HepG2 (cell line): ENCODE data around the gene UAP1L1. TPM values are rescaled to one million over a fixed set of nuclear protein-coding genes. Genes with fewer than 3 reads are reported as not detected.

ENCODE experiments used
- KAT2B ChIP-seq: fragments of 150-350 bp; IDR thresholded peaks from 2 replicates; pipeline ENCODE4 v1.6.1; 2014; ENCODE audit warnings: low read depth, low read length, borderline replicate concordance
- KDM2A ChIP-seq: sonication (generic); formaldehyde crosslinking; IDR thresholded peaks from 2 replicates; pipeline ENCODE4 v1.4.0; 2020; ENCODE audit warnings: low read depth, missing genetic modification reagents, borderline replicate concordance
- RBFOX2 ChIP-seq: fragments of 200-400 bp; formaldehyde crosslinking; IDR thresholded peaks from 2 replicates; pipeline ENCODE4 v1.6.1; 2017; ENCODE audit warnings: low read depth, mild to moderate bottlenecking, low read length
- SNAPC5 ChIP-seq: sonication (generic); formaldehyde crosslinking; IDR thresholded peaks from 2 replicates; pipeline ENCODE4 v1.8.1; 2023; ENCODE audit warnings: mild to moderate bottlenecking, missing genetic modification reagents, borderline replicate concordance
- SP4 ChIP-seq: sonication (generic); formaldehyde crosslinking; IDR thresholded peaks from 2 replicates; pipeline ENCODE4 v1.8.1; 2023; ENCODE audit warnings: mild to moderate bottlenecking, missing genetic modification reagents
- SSRP1 ChIP-seq: IDR thresholded peaks from 2 replicates; pipeline ENCODE4 v1.6.1; 2016; ENCODE audit warnings: control low read depth
- STAG1 ChIP-seq: sonication (generic); formaldehyde crosslinking; IDR thresholded peaks from 2 replicates; pipeline ENCODE4 v1.4.0; 2020; ENCODE audit warnings: missing genetic modification reagents
- TARDBP ChIP-seq: sonication (generic); formaldehyde crosslinking; IDR thresholded peaks from 2 replicates; pipeline ENCODE4 v1.8.0; 2022; ENCODE audit warnings: mild to moderate bottlenecking, missing genetic modification reagents
- TCF7L2 ChIP-seq: IDR thresholded peaks from 2 replicates; pipeline ENCODE4 v1.6.1; 2011; ENCODE audit warnings: mild to moderate bottlenecking, low read depth, low read length, moderate library complexity
- U2AF1 ChIP-seq: fragments of 200-400 bp; formaldehyde crosslinking; optimal IDR thresholded peaks from 2 replicates; pipeline ENCODE3; 2017; ENCODE audit warnings: mild to moderate bottlenecking, low read depth, low read length
- ZBTB1 ChIP-seq: sonication (generic); formaldehyde crosslinking; IDR thresholded peaks from 2 replicates; pipeline ENCODE4 v1.4.0; 2020; ENCODE audit warnings: missing genetic modification reagents, borderline replicate concordance
- ZBTB2 ChIP-seq: sonication (generic); formaldehyde crosslinking; IDR thresholded peaks from 2 replicates; pipeline ENCODE4 v1.8.0; 2022; ENCODE audit warnings: low read depth, missing genetic modification reagents
- ZBTB21 ChIP-seq: sonication (generic); formaldehyde crosslinking; IDR thresholded peaks from 2 replicates; pipeline ENCODE4 v1.4.0; 2020; ENCODE audit warnings: missing genetic modification reagents
- ZNF280B ChIP-seq: sonication (generic); formaldehyde crosslinking; IDR thresholded peaks from 2 replicates; pipeline ENCODE4 v1.5.0; 2020; ENCODE audit warnings: missing genetic modification reagents, mild to moderate bottlenecking, borderline replicate concordance
- ZNF329 ChIP-seq: sonication (generic); formaldehyde crosslinking; IDR thresholded peaks from 2 replicates; pipeline ENCODE4 v1.9.0; 2021; ENCODE audit warnings: low read depth, mild to moderate bottlenecking, missing genetic modification reagents
- ZNF33B ChIP-seq: sonication (generic); formaldehyde crosslinking; IDR thresholded peaks from 2 replicates; pipeline ENCODE4 v1.5.1; 2020; ENCODE audit warnings: mild to moderate bottlenecking, missing genetic modification reagents
- ZNF430 ChIP-seq: sonication (generic); formaldehyde crosslinking; IDR thresholded peaks from 2 replicates; pipeline ENCODE4 v1.9.0; 2021; ENCODE audit warnings: mild to moderate bottlenecking, missing genetic modification reagents
- ZNF468 ChIP-seq: sonication (generic); formaldehyde crosslinking; IDR thresholded peaks from 2 replicates; pipeline ENCODE4 v1.8.0; 2022; ENCODE audit warnings: mild to moderate bottlenecking, moderate library complexity, missing genetic modification reagents
- ZNF546 ChIP-seq: sonication (generic); formaldehyde crosslinking; conservative IDR thresholded peaks from 2 replicates; pipeline ENCODE4 v1.8.1; 2023; ENCODE audit warnings: mild to moderate bottlenecking, missing genetic modification reagents
- ZNF550 ChIP-seq: sonication (generic); formaldehyde crosslinking; IDR thresholded peaks from 2 replicates; pipeline ENCODE4 v1.4.0; 2020; ENCODE audit warnings: mild to moderate bottlenecking, missing genetic modification reagents, borderline replicate concordance
- ZNF589 ChIP-seq: sonication (generic); formaldehyde crosslinking; conservative IDR thresholded peaks from 2 replicates; pipeline ENCODE4 v1.8.0; 2022; ENCODE audit warnings: mild to moderate bottlenecking, moderate library complexity, missing genetic modification reagents
- ZNF660 ChIP-seq: sonication (generic); formaldehyde crosslinking; IDR thresholded peaks from 2 replicates; pipeline ENCODE4 v1.5.1; 2020; ENCODE audit warnings: mild to moderate bottlenecking, low read depth, missing genetic modification reagents, borderline replicate concordance
- ZNF687 ChIP-seq: sonication (generic); formaldehyde crosslinking; IDR thresholded peaks from 2 replicates; pipeline ENCODE4 v1.5.1; 2020; ENCODE audit warnings: mild to moderate bottlenecking, missing genetic modification reagents, moderate library complexity
- ZSCAN30 ChIP-seq: sonication (generic); formaldehyde crosslinking; IDR thresholded peaks from 2 replicates; pipeline ENCODE4 v1.5.0; 2020; ENCODE audit warnings: mild to moderate bottlenecking, missing genetic modification reagents
- polyA plus RNA-seq, 8 experiments: library from polyadenylated mRNA; depleted of rRNA in 3 of 8; stranded (reverse) in 7 of 8; unstranded in 1 of 8; fragments of >200 nt; fragmentation: Illumina TruSeq in 4 of 8; extraction: Trizol in 4 of 8; gene quantifications; 2 replicates each; pipeline versions ENCODE4 v1.2.1 to v1.2.3, GENCODE V29; 2011 to 2016; ENCODE audit warnings: low read depth in 4 of 8, missing spikeins in 1 of 8, mixed read lengths in 1 of 8; ENCODE audit not compliant: insufficient read depth in 1 of 8
- total RNA-seq, 5 experiments: library from RNA; depleted of rRNA; stranded (reverse); fragments of >200 nt; fragmentation: Illumina TruSeq; extraction: Trizol; gene quantifications; 2 replicates each; pipeline ENCODE4 v1.2.3, GENCODE V29; 2016; ENCODE audit warnings: low read depth in 1 of 5

The UAP1L1 gene
- total and polyA plus RNA-seq, 2 of the 13 experiments (the other 11 are each of a cell fraction or from before 2014, with no cell fraction given), result 5.4 to 6.4 TPM

GRCh38 chr9:137070906-137071275, 6.4 kb upstream of the UAP1L1 start (continued):
- TF ChIP-seq RBFOX2 (no peak), ZBTB1 (CRISPR knock-in tag) (no peak), ZNF660 (CRISPR knock-in tag) (no peak), KDM2A (0 out of 2 replicates have a peak, but pooled peaks have one; percentile 5), U2AF1 (no peak), ZNF430 (no peak; the same call in 1 of the 2 replicates), TCF7L2 (no peak), ZNF687 (CRISPR knock-in tag) (peak; percentile 73), ZNF550 (CRISPR knock-in tag) (no peak), SNAPC5 (CRISPR knock-in tag) (no peak), ZNF468 (CRISPR knock-in tag) (no peak), ZBTB2 (CRISPR knock-in tag) (no peak), ZNF546 (CRISPR knock-in tag) (no peak), SSRP1 (CRISPR knock-in tag) (no peak), ZSCAN30 (no peak), STAG1 (no peak), SP4 (CRISPR knock-in tag) (no peak; the same call in 1 of the 2 replicates), ZBTB21 (CRISPR knock-in tag) (no peak), ZNF33B (CRISPR knock-in tag) (no peak), ZNF280B (CRISPR knock-in tag) (0 out of 2 replicates have a peak, but pooled peaks have one; percentile 50), TARDBP (no peak), ZNF329 (CRISPR knock-in tag) (no peak), ZNF589 (CRISPR knock-in tag) (no peak), KAT2B (no peak)
